ENCODE data around the gene ZNF366.
A peak's percentile ranks its signal among the peaks of the same experiment; 100 is the strongest.

ZNF366 gene

DNA sequence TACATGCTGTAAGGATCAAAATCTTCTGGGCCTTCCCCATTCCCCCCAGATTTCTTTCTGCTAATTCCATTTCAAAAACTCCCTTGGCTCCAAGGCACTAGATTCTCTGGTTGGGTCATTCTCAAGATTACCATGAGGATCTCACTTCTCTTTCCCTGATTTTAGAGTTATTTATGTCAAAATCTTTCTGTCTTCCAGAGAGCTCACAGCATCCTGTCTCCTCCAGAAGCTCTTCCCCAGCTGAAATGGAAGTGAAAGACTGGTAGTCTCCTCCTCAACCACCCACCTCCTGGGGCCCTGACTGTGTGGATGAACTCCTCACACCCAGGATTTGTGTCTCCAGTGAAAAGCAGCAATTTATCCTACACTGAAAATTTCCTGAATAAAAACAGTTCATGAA, 11.9 kb upstream of the ZNF366 start:
- DNase-seq = no peak

- DNase-seq = peak; percentile 20
Measured at GRCh38 chr5:72518001-72518683, 10.9 kb upstream of the ZNF366 start.

DNA sequence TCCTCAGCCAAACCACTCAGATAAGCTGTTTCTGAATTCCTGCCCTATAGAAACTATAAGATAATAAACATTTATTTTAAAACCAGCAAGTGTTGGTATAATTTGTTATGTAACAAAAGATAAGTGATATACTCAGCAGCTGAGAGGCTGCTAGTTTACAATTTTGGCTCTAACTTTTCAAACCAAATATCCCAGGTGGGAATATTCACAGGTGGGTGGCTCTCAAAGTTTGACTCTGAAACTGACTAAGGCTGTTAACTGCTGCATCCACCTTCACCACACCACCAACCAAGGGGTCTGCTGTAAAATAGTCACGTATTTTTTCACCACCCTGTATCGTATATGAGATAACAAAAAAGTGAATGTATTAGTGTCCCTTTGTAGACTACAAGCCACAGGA, 9.7 kb upstream of the ZNF366 start:
- DNase-seq = no peak

GRCh38 chr5:72515211-72515610, 8.0 kb upstream of the ZNF366 start:
- DNase-seq = no peak

DNA sequence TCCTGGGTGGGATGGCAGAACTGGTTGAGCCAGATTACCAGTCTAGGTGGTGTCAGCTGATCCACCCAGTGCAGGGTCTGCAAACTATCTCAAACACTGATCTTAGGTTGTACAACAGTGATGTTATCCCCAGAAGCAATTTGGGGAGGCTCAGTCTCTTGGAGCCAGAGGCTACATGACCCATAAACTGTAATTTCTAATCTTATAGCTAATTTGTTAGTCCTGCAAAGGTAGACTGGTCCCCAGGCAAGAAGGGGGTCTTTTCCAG, 5.3 kb upstream of the ZNF366 start:
- DNase-seq = no peak

- DNase-seq = no peak
Measured at GRCh38 chr5:72511774-72512592, 4.8 kb upstream of the ZNF366 start.

DNA sequence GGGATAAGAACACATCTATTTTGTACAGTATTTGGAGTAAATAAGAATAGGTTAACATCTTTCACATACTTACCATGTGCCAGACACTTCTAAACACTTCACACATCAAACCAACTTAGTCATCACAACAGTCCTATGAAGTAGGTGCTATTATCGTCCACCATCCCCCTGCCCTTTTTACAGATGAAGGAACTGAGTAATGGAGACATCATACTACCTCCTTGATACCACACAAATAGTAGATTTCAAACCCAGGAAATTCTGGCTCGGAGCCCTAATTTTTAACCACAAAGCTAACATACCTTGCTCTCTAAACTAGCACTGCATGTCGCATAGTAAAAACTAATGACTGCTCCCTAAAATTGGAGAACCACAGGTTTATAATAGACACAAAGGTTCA, 4.2 kb upstream of the ZNF366 start:
- DNase-seq = no peak

- peak; percentile 46 for DNase-seq
Measured at GRCh38 chr5:72510610-72511181, 3.5 kb upstream of the ZNF366 start.

DNA sequence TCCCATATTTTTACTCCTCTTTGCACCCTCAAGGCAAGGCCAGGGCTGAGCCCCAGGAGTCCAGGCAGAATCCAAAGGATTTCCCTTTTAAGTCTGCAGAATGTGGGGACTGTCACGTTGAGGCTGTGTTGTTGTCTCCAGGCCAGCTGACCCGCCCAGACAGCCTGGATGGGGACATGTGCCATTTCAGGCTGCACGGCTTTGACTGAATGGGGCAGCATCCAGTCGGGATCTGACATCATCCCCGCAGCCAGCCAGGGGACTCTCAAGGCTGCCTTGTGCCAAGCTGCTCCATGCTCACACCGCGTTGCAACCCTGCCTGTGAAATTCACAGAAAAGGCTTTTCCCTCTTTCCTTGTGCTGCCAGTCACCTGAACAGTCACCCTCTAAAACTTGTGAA, 2.2 kb upstream of the ZNF366 start:
- peak; percentile 48 for DNase-seq

DNA sequence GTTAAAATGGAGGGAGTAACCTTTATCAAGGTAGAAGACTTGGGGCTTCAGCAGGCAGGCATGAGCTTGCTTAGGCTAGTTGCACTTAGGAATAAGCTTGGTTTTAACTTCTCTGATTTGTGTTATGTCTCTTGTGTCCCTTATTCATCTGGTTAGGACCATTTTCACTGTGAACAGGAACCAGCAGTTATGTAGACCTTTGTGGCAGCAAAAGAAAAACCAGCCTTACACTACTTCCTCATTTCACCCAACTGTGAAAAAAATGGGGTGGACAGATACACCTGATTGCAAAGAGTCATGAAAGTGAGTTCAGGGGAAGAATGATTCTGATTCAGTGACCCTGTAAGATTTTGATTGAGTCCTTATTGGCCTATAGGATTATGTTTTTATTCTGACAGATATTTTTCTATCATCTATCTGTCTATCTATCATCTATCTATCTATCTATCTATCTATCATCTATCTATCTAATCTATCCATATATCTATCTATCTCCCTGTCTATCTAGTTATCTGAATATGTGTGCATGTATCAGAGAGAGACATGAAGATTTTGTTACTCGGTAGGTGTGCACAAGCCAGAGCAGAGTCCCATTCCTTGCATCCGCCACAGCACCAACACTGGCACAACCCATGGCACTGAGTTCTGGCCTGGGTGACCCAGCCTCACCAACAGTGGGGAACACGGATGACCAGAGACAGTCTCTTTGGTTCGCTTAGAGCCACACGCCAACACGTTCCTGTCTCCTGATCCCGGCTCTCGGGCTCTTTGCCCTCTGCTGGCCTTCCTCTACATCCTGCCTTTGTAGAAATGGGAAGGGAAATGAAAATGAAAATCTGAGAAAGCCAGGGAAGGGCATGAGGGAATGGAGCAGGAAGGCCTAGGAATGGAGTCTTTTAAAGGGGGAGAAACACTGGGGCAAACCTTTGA, 1.3 kb upstream of the ZNF366 start:
- DNase-seq = no peak

GRCh38 chr5:72507907-72508238, 663 bp upstream of the ZNF366 start:
- no peak for DNase-seq

DNA sequence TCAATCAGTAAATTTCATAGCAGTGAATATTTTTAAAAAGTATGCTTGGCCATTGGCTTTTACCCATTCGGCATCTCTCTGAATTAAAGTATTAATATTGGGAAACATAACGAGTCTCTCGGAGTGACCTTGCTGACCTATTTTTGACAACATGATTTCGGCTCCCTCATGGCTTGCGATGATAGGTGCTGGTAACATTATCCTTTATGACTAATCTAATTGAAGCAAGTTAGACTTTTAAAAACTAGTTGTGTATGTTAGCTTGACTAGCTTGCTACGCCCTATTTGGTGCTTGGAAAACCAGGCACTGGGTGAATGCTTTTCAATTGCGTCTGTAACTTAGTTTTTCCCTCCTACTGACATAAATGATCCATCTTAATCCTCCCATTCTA, 1.1 kb downstream of the ZNF366 start:
- DNase-seq = no peak

DNA sequence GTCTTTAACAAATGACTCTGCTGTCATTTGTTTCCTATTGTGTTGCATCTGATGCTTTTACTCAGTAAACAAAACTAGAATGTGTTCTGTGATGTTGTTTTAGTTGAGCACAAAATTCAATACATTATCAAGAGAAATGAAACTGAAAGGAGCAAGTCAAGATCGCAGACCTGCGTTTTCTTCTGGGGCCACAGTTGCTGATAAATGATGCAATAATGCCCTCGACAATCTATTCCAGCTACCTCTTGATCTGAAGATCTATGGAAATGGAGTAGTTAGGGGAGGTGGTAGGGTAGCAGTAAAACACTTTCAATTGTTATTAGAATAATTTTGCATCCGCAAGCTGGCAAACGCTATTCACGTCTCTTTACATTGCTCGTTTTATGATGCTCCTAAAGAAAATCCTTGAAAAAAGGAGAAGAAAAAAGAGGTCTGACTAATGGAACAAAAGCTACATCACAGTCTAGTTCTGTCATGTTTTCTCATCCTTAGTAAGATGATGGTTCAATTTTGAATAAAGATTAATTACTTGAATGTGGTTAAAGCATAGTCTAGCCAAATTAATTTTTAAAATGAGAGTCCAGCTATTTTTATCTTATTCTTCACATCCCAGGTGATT, 1.6 kb downstream of the ZNF366 start:
- no peak for DNase-seq

GRCh38 chr5:72505016-72505415, 2.2 kb downstream of the ZNF366 start:
- DNase-seq = no peak

GRCh38 chr5:72503888-72504491, 3.2 kb downstream of the ZNF366 start:
- DNase-seq = peak; percentile 15

GRCh38 chr5:72501488-72501887, 5.7 kb downstream of the ZNF366 start:
- DNase-seq = no peak

GRCh38 chr5:72499730-72500129, 7.5 kb downstream of the ZNF366 start:
- DNase-seq = no peak

GRCh38 chr5:72499090-72499489, 8.1 kb downstream of the ZNF366 start:
- DNase-seq = no peak

DNA sequence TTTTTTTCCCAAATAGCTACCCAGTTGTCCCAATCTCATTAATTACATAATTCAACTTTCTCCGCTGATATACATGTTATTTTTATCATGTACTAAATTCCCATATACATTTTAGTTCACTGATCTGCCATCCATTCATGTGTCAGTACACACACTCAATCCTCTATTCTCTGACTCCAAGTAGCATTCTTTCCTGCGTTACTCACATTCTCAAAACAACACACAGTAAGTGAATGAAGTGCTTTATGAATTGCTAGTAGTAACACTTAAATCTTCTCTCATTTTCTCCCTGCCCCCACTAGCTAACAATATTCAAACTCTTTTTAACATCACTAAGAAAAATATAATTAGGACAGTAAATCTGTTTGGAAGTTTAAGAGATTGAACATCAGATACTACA, 8.9 kb downstream of the ZNF366 start:
- DNase-seq = no peak

GRCh38 chr5:72497823-72498222, 9.4 kb downstream of the ZNF366 start:
- DNase-seq = no peak

DNA sequence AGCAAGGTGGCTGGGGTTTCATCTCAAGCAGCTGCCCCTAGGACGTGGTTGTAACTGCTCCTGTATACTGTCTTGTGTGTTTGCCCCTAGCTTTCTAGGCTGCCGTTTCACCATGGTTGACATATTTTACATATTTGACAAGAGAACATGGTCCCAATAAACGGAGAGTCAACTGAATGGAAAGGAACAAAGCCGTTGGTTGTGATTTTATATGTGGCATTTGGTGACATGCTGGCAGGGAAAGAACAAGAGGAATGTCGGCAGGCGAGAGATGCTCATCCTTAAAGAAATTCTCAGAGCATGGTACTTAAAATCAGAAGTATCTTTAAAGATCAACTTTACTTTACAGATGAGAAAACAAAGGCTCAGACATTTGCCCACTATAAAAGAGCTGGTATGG, 11.8 kb downstream of the ZNF366 start:
- DNase-seq = no peak

- no peak for DNase-seq
Measured at GRCh38 chr5:72494623-72495124, 12.5 kb downstream of the ZNF366 start.
